Calu3 (cell line): ENCODE measurements around the gene BBS4. TPM values are rescaled to one million over a fixed set of nuclear protein-coding genes. Genes with fewer than 3 reads are reported as not detected.

Experiments used
- BruUV-seq: library from RNA; stranded (reverse); fragments of 400-500 nt; replicated peaks from 2 replicates; lab custom pipeline; 2021; lab: Mats Ljungman, UMichigan
- CTCF ChIA-PET: fragments of 300-600 bp; sonication (Branson Sonifier 250); formaldehyde crosslinking; loops from one replicate; lab custom pipeline; 2022; ENCODE audit warnings: antibody characterized with exemption; lab: Charles Lee
- DNase-seq: peaks from one replicate; pipeline ENCODE4 v3.0.0; 2022
- H3K27ac Mint-ChIP-seq: one replicate; pipeline ENCODE4 v1.8.0; 2022; ENCODE audit warnings: mixed read lengths; ENCODE audit not compliant: unreplicated experiment
- H3K27me3 Mint-ChIP-seq: one replicate; pipeline ENCODE4 v1.8.0; 2022; ENCODE audit warnings: mixed read lengths; ENCODE audit not compliant: unreplicated experiment
- H3K36me3 Mint-ChIP-seq: one replicate; pipeline ENCODE4 v1.8.0; 2022; ENCODE audit warnings: mild to moderate bottlenecking, moderate library complexity, mixed read lengths; ENCODE audit not compliant: insufficient read depth, unreplicated experiment
- H3K4me1 Mint-ChIP-seq: one replicate; pipeline ENCODE4 v1.8.0; 2022; ENCODE audit warnings: mild to moderate bottlenecking, low read depth, mixed read lengths; ENCODE audit not compliant: unreplicated experiment
- H3K4me3 Mint-ChIP-seq: one replicate; pipeline ENCODE4 v1.8.0; 2022; ENCODE audit warnings: mild to moderate bottlenecking, low read depth, moderate library complexity, mixed read lengths; ENCODE audit not compliant: unreplicated experiment
- H3K9me3 Mint-ChIP-seq: one replicate; pipeline ENCODE4 v1.8.0; 2022; ENCODE audit warnings: low read depth, mixed read lengths; ENCODE audit not compliant: unreplicated experiment
- CTCF ChIP-seq: fragments of 200-600 bp; IDR thresholded peaks from one replicate; pipeline ENCODE4 v1.8.0; 2022; ENCODE audit warnings: antibody characterized with exemption; ENCODE audit not compliant: unreplicated experiment
- intact Hi-C: fragments of 100-400 bp; cut with micrococcal nuclease; formaldehyde crosslinking; loops from one replicate; pipeline ENCODE4 v1.10.0; 2022; ENCODE audit not compliant: unreplicated experiment
- total RNA-seq: library from RNA; stranded (reverse); gene quantifications from 2 replicates; pipeline ENCODE4 v1.2.3, GENCODE V29; 2022

Gene BBS4
- total RNA-seq, 1 experiment from 2014 or later = 23.0 TPM

- intact Hi-C loops = no loop called here
- Mint-ChIP-seq H3K27ac (no peak overlapping the region), H3K9me3 (no peaks in the 10 kb centered on the region), H3K36me3 (peaks cover 14% of the 10 kb centered on the region), H3K4me1 (no peaks in the 10 kb centered on the region), H3K4me3 (no peak overlapping the region), H3K27me3 (no peaks in the 10 kb centered on the region)
- DNase-seq = no peak
- TF ChIP-seq CTCF = no peak
- CTCF ChIA-PET = interaction anchor here (0.9 kb wide), 1 partner anchor 12 kb away, joined by 4 read pairs; no protein-coding TSS in a partner anchor
- BruUV-seq = no TSS peak
These were observed 51.1 kb downstream of the BBS4 start for GRCh38 chr15:72737061-72737460.

DNA sequence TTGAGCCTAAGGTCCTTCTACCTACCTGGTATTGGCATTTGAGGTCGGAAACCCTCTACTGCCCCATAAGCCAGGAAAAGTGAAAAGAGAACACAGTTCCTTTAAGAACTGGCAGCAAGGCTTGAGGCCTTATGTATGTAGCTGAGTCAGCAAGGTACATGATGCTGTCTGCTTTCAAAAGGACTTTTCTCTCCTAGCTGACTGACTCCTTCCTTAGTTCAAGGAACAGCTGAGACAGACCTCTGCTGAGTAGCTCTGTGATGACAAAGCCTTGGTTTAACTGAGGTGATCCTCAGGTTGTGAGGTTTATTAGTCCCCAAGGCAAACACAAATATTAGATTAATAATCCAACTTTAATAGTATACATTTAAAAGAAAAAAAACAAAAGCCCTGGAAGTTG is 51.7 kb downstream of the BBS4 start:
- Mint-ChIP-seq H3K27ac (no peak overlapping the region), H3K27me3 (no peaks in the 10 kb centered on the region), H3K4me1 (no peaks in the 10 kb centered on the region), H3K9me3 (no peaks in the 10 kb centered on the region), H3K4me3 (no peak overlapping the region), H3K36me3 (peaks cover 16% of the 10 kb centered on the region)
- no peak for DNase-seq
- CTCF ChIA-PET = interaction anchor here (0.9 kb wide), 1 partner anchor 13 kb away, joined by 4 read pairs; no protein-coding TSS in a partner anchor
- intact Hi-C loops = no loop called here
- TSS peak; percentile 16 for BruUV-seq
- no peak for TF ChIP-seq CTCF

- CTCF ChIA-PET = no interaction called here
- no peaks in the 10 kb centered on the region for H3K9me3 Mint-ChIP-seq
- no TSS peak for BruUV-seq
These were observed 54.2 kb downstream of the BBS4 start for GRCh38 chr15:72740219-72740618.

GRCh38 chr15:72749700-72750099 is 63.7 kb downstream of the BBS4 start:
- no peaks in the 10 kb centered on the region for H3K4me1 Mint-ChIP-seq
- no peaks in the 10 kb centered on the region for H3K27me3 Mint-ChIP-seq
- BruUV-seq = no TSS peak
- no peak overlapping the region for H3K27ac Mint-ChIP-seq
- no peaks in the 10 kb centered on the region for H3K9me3 Mint-ChIP-seq
- H3K4me3 Mint-ChIP-seq = no peak overlapping the region
- intact Hi-C loops = no loop called here
- no peak for TF ChIP-seq CTCF
- CTCF ChIA-PET = no interaction called here
- DNase-seq = no peak
- peaks cover 15% of the 10 kb centered on the region for H3K36me3 Mint-ChIP-seq

More at GRCh38 chr15:72740219-72740618, 54.2 kb downstream of the BBS4 start:
- H3K27me3 Mint-ChIP-seq = no peaks in the 10 kb centered on the region
- H3K27ac Mint-ChIP-seq = no peak overlapping the region
- H3K4me1 Mint-ChIP-seq = no peaks in the 10 kb centered on the region
- intact Hi-C loops = no loop called here
- DNase-seq = no peak
- TF ChIP-seq CTCF = no peak
- H3K36me3 Mint-ChIP-seq = peaks cover 20% of the 10 kb centered on the region
- H3K4me3 Mint-ChIP-seq = no peak overlapping the region
